ENCODE data around the gene SLC35A2.
A peak's percentile ranks its signal among the peaks of the same experiment; 100 is the strongest.
"Not testable (repeated sequence)": the region's sequence is repeated elsewhere in the genome, so short reads cannot be mapped to it uniquely, and the experiment has no call there.

SLC35A2 gene

DNA sequence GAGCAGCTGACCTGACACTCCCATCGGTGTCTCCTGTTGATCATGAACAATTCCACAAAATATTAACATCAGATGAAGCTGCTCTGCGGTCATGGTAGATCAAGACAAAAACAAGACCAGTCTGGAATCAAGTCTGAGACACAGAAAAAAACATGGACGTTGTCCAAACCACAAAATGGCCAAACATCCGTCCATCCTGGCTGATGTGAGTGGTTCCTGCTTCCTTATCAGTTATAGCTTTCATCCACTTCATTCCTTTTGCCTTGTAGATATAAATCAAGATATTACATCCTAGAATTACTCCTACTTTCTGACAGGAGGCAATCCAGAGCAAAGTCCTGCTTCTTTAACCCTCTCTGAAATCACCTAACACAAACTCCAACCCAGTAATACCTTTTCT lies 47.2 kb downstream of the SLC35A2 start:
- peak; percentile 83 for DNase-seq (ENCODE audit: low read depth)
- no peak overlapping the region for H3K4me3 ChIP-seq (ENCODE audit: low read depth, low read length)
- TF ChIP-seq, protein P1, sequence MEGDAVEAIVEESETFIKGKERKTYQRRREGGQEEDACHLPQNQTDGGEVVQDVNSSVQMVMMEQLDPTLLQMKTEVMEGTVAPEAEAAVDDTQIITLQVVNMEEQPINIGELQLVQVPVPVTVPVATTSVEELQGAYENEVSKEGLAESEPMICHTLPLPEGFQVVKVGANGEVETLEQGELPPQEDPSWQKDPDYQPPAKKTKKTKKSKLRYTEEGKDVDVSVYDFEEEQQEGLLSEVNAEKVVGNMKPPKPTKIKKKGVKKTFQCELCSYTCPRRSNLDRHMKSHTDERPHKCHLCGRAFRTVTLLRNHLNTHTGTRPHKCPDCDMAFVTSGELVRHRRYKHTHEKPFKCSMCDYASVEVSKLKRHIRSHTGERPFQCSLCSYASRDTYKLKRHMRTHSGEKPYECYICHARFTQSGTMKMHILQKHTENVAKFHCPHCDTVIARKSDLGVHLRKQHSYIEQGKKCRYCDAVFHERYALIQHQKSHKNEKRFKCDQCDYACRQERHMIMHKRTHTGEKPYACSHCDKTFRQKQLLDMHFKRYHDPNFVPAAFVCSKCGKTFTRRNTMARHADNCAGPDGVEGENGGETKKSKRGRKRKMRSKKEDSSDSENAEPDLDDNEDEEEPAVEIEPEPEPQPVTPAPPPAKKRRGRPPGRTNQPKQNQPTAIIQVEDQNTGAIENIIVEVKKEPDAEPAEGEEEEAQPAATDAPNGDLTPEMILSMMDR (conservative IDR thresholded peaks at IDR 0.05; ENCODE audit: low read depth, low read length) = no peak

DNA sequence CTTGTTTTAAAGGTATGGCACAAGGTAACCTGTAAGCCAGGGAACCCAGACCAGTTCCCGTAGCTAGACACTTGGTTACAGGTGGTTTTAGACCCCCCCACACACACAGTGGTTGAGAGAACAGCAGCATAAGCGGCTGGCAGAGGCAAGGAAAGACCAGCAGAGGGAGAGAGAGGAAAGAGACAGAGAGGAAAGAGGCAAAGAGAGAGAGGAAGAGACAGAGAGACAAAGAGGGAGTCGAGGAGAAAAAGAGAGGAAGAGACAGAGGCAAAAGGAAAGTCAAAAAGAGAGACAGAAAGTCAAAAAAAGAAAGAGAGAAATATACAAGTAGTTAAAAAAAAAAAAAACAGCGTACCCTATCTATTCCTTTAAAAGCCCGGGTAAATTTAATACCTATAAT lies 56.5 kb downstream of the SLC35A2 start:
- H3K4me3 ChIP-seq (ENCODE audit: low read depth, low read length) = no peak overlapping the region
- TF ChIP-seq, protein P1 (conservative IDR thresholded peaks at IDR 0.05; ENCODE audit: low read depth, low read length) = peak; percentile 67
- peak; percentile 44 for DNase-seq (ENCODE audit: low read depth)

DNA sequence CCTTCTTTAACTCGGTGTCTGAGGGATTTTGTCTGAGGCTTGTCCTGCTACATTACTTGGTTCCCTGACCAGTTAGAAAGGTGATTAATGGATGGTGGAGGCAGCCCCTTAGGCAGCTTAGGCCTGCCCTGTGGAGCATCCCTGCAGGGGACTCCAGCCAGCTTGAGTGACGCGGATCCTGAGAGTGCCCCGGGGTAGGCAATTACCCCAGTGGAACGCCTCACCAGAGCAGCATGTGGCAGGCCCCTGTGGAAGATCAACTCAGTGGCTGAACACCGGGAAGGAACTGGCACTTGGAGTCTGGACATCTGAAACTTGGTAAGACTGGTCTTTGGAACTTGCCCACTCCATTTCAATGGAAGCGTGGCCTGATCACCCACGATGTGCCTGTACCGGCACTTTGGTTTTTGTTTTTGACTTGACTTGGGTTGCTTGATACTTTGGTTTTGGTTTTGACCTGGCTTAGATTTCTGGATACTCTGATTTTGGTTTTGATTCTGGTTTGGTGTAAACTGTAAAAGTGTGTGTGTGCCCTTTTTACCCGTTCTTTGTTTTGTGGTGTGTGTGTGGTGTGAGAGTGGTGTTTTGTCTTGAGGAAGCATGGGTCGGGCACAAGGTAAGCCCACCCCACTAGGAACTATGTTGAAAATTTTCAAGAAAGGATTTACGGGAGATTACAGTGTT lies 57.2 kb downstream of the SLC35A2 start:
- not testable (repeated sequence) for H3K4me3 ChIP-seq (ENCODE audit: low read depth, low read length); DNase-seq (ENCODE audit: low read depth)

DNA sequence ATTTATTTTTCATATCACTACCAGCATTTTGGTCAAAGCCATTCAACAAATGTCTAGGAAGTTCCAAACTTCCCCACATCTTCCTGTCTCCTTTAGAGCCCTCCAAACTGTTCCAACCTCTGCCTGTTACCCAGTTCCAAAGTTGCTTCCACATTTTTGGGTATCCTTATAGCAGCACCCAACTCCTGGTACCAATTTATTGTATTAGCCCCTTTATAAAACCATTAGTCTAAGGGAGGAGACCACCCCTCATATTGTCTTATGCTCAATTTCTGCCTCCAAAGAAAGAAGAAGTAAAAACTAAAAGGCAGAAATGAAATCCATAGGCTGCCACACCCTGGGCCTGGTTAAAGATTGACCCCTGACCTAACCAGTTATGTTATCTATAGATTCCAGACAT lies 58.0 kb downstream of the SLC35A2 start:
- DNase-seq (ENCODE audit: low read depth); H3K4me3 ChIP-seq (ENCODE audit: low read depth, low read length): not testable (repeated sequence)
